ENCODE measurements around the gene NUP210L.

GRCh38 chr1:153961421-153961820, 193.5 kb downstream of the NUP210L start:
- TF ChIP-seq PBX3 (IDR thresholded peaks at IDR 0.05), result no peak
- TF ChIP-seq E2F6 (IDR thresholded peaks at IDR 0.05; ENCODE audit: borderline replicate concordance, low read depth), result no peak
- no peak for TF ChIP-seq BCL3 (IDR thresholded peaks at IDR 0.05)
- TF ChIP-seq HMGXB4 (CRISPR knock-in tag; IDR thresholded peaks at IDR 0.05; ENCODE audit: borderline replicate concordance), result no peak
- no peak for TF ChIP-seq CTCF (IDR thresholded peaks at IDR 0.05)
- no peak for TF ChIP-seq ELK1 (IDR thresholded peaks at IDR 0.05; ENCODE audit: low read depth, low read length)
- TF ChIP-seq SMC3 (IDR thresholded peaks at IDR 0.05), result no peak
- no peak for TF ChIP-seq TP53 (CRISPR knock-in tag; IDR thresholded peaks at IDR 0.05)
- TF ChIP-seq RAD21 (conservative IDR thresholded peaks at IDR 0.05 in 1 of 2, IDR thresholded peaks at IDR 0.05 in 1 of 2), result no peak
